H1 (cell line): ENCODE measurements around the gene ADAM12. TPM values are rescaled to one million over a fixed set of nuclear protein-coding genes. Genes with fewer than 3 reads are reported as not detected.

ENCODE experiments used
- ATF2 ChIP-seq: IDR thresholded peaks from 2 replicates; pipeline ENCODE4 v1.6.1; 2012; ENCODE audit warnings: low read length, inconsistent platforms
- CBX5 ChIP-seq: fragments of 300-800, 300-1000 bp; sonication (generic); IDR thresholded peaks from 2 replicates; pipeline ENCODE4 v1.7.1; 2016; ENCODE audit warnings: antibody characterized with exemption, low read length, low read depth
- PHF8 ChIP-seq: fragments of 200-600 bp; sonication (generic); conservative IDR thresholded peaks from 2 replicates; pipeline ENCODE4 v1.7.1; 2012; ENCODE audit warnings: low read depth, mild to moderate bottlenecking, inconsistent platforms, low read length, moderate library complexity
- SIX5 ChIP-seq: IDR thresholded peaks from 2 replicates; pipeline ENCODE4 v1.6.1; 2011; ENCODE audit warnings: mild to moderate bottlenecking, low read depth, low read length
- USF2 ChIP-seq: IDR thresholded peaks from 2 replicates; pipeline ENCODE4 v1.6.1; 2011; ENCODE audit warnings: low read length, improper control_type of control experiment
- polyA plus RNA-seq, 7 experiments: library from polyadenylated mRNA; depleted of rRNA in 3 of 7; stranded (reverse) in 5 of 7; unstranded in 2 of 7; fragments of >200 nt in 5 of 7; fragments of 200-250 nt in 2 of 7; gene quantifications; 1 replicate in 5 of 7; 2 replicates in 1 of 7; 4 replicates in 1 of 7; pipeline versions ENCODE4 v1.2.1 to v1.2.3, GENCODE V29; 2011 to 2013; ENCODE audit warnings: missing spikeins in 2 of 7, mixed read lengths in 2 of 7
- total RNA-seq: library from RNA; stranded (reverse); fragmentation: NEBNext Ultra II Directional; extraction: Animal tissue kit (Norgen Biotek cat#: 25700); gene quantifications from 2 replicates; pipeline ENCODE4 v1.2.1, GENCODE V29; 2021

The ADAM12 gene
- total and polyA plus RNA-seq, 2 of the 8 experiments (the other 6 are each of a cell fraction or from before 2014, with no cell fraction given) = 0.07 to 0.17 TPM

- TF ChIP-seq PHF8 = no peak
- TF ChIP-seq USF2 = no peak
- TF ChIP-seq ATF2 = no peak
- TF ChIP-seq CBX5 = no peak
- no peak for TF ChIP-seq SIX5
These were observed 347.2 kb downstream of the ADAM12 start (continued) for GRCh38 chr10:126041117-126041516.
